ENCODE data around the gene RNF167. TPM values are rescaled to one million over a fixed set of nuclear protein-coding genes. Genes with fewer than 3 reads are reported as not detected.

RNF167 gene
- total and polyA plus RNA-seq, 2 of the 13 experiments (the other 11 are each of a cell fraction or from before 2014, with no cell fraction given) = 44.1 to 45.4 TPM

- no peak for TF ChIP-seq ZNF142 (CRISPR knock-in tag; IDR thresholded peaks at IDR 0.05)
- no peak for TF ChIP-seq ZNF569 (CRISPR knock-in tag; IDR thresholded peaks at IDR 0.05; ENCODE audit: borderline replicate concordance)
- no peak for TF ChIP-seq SRSF4 (IDR thresholded peaks at IDR 0.05; ENCODE audit: low read depth, low read length, poor library complexity, severe bottlenecking)
- no peak for TF ChIP-seq ATRX (CRISPR knock-in tag; IDR thresholded peaks at IDR 0.05; ENCODE audit: borderline replicate concordance)
- 0 out of 2 replicates have a peak, but pooled peaks have one; percentile 7 for TF ChIP-seq NFYB (CRISPR knock-in tag; IDR thresholded peaks at IDR 0.05)
- no peak for TF ChIP-seq DNMT3B (CRISPR knock-in tag; conservative IDR thresholded peaks at IDR 0.05)
- peak; percentile 56; the same call in 1 of the 2 replicates for TF ChIP-seq CHD4 (IDR thresholded peaks at IDR 0.05; ENCODE audit: borderline replicate concordance, low read length)
- no peak for TF ChIP-seq ZMAT5 (CRISPR knock-in tag; IDR thresholded peaks at IDR 0.05; ENCODE audit: borderline replicate concordance, low read depth)
- peak; percentile 60 for TF ChIP-seq KDM2A (CRISPR knock-in tag; IDR thresholded peaks at IDR 0.05; ENCODE audit: borderline replicate concordance, low read depth)
- no peak for TF ChIP-seq ZNF337 (CRISPR knock-in tag; IDR thresholded peaks at IDR 0.05; ENCODE audit: borderline replicate concordance, low read depth)
- no peak; the same call in 1 of the 2 replicates for TF ChIP-seq ZNF460 (CRISPR knock-in tag; IDR thresholded peaks at IDR 0.05; ENCODE audit: borderline replicate concordance)
- TF ChIP-seq ZNF710 (CRISPR knock-in tag; IDR thresholded peaks at IDR 0.05; ENCODE audit: borderline replicate concordance) = no peak
- TF ChIP-seq MXD4 (CRISPR knock-in tag; IDR thresholded peaks at IDR 0.05) = peak; percentile 85; the same call in 1 of the 2 replicates
- TF ChIP-seq SMC3 (IDR thresholded peaks at IDR 0.05; ENCODE audit: low read length) = no peak
- TF ChIP-seq ZNF281 (CRISPR knock-in tag; IDR thresholded peaks at IDR 0.05; ENCODE audit: borderline replicate concordance) = peak; percentile 78; the same call in 1 of the 2 replicates
These were observed 8.3 kb downstream of the RNF167 start, which contains the start of gene PFN1 (continued) for GRCh38 chr17:4948166-4948930.

Measured in HepG2 (cell line).